ENCODE measurements around the gene TEX2.

- TF ChIP-seq, protein P1, sequence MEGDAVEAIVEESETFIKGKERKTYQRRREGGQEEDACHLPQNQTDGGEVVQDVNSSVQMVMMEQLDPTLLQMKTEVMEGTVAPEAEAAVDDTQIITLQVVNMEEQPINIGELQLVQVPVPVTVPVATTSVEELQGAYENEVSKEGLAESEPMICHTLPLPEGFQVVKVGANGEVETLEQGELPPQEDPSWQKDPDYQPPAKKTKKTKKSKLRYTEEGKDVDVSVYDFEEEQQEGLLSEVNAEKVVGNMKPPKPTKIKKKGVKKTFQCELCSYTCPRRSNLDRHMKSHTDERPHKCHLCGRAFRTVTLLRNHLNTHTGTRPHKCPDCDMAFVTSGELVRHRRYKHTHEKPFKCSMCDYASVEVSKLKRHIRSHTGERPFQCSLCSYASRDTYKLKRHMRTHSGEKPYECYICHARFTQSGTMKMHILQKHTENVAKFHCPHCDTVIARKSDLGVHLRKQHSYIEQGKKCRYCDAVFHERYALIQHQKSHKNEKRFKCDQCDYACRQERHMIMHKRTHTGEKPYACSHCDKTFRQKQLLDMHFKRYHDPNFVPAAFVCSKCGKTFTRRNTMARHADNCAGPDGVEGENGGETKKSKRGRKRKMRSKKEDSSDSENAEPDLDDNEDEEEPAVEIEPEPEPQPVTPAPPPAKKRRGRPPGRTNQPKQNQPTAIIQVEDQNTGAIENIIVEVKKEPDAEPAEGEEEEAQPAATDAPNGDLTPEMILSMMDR (IDR thresholded peaks at IDR 0.05; ENCODE audit: low read depth, low read length), result no peak
- TF ChIP-seq EZH2phosphoT487 (IDR thresholded peaks at IDR 0.05; ENCODE audit: low read depth), result no peak
Observed at GRCh38 chr17:64157669-64158180, 105.3 kb downstream of the TEX2 start.

All from OCI-LY3 (cell line).